Suprapubic skin (tissue), 4 donors: ENCODE measurements around the gene CASP5.

Experiments used
- CTCF ChIP-seq, 2 donors: fragments of 200-600 bp in 1 of 2; fragments of 450-650 bp in 1 of 2; sonication (generic) in 1 of 2; IDR thresholded peaks; one replicate each; pipeline ENCODE4 v1.5.1; 2016 to 2019; ENCODE audit warnings: antibody characterized with exemption in 2 of 2, mild to moderate bottlenecking in 1 of 2, moderate library complexity in 1 of 2
- POLR2A ChIP-seq, 2 donors: fragments of 450-650 bp; IDR thresholded peaks; one replicate each; pipeline ENCODE4 v1.6.1; 2017; ENCODE audit warnings: antibody characterized with exemption in 2 of 2, mild to moderate bottlenecking in 2 of 2, moderate library complexity in 2 of 2
- POLR2AphosphoS5 ChIP-seq, 3 donors: sonication (generic); formaldehyde crosslinking; IDR thresholded peaks; one replicate each; pipeline ENCODE4 v1.6.1; 2017; ENCODE audit warnings: antibody characterized with exemption in 3 of 3

- TF ChIP-seq CTCF (IDR thresholded peaks at IDR 0.05) (no peak), POLR2A (IDR thresholded peaks at IDR 0.05) (no peak), POLR2AphosphoS5 (IDR thresholded peaks at IDR 0.05) (no peak)
Measured at GRCh38 chr11:104967534-104968354, 55.2 kb downstream of the CASP5 start.
